Activated CD8-positive, alpha-beta memory T cell treated with anti-CD3 and anti-CD28 coated beads, Interleukin-2, amount 50 U/mL, for 48 hours (primary cell): ENCODE data around the gene SEC11C.
"Not testable (repeated sequence)": the region's sequence is repeated elsewhere in the genome, so short reads cannot be mapped to it uniquely, and the experiment has no call there.

ENCODE experiments used
- DNase-seq: peaks from one replicate; pipeline ENCODE4 v3.0.0-alpha.2; 2020

SEC11C gene

DNA sequence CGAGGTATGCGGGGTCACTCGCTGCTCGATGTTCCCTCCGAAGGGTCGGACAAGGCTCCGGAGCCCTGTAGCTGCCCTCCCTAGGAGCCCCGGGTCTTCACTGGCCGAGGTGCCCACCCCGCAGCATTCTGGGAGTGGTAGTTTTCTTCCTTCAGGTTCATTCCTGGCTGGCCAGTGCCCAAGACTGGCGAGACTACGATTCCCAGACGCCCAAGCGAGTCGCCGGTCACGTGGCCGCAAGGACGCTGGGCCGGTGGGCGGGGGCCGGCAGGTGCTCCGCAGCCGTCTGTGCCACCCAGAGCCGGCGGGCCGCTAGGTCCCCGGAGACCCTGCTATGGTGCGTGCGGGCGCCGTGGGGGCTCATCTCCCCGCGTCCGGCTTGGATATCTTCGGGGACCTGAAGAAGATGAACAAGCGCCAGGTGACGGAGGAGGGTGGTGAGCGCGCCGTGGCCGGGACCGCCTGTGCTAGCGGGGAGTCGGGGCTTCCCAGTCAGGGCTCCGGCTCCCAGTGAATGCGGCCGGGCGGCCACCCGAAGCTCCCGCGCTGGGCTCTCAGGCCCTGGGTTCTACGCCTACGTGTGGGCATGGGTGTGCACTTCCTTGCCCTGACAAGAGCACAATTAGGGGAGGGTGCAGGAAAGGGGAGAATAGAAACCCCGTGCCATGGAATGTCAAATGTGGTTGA is at the start of gene SEC11C:
TSS of gene SEC11C (plus strand) at position 270 of the 687 bp plus-strand sequence. CDS start at position 335, 65 bp downstream.
- DNase-seq, result peak; percentile 94

DNA sequence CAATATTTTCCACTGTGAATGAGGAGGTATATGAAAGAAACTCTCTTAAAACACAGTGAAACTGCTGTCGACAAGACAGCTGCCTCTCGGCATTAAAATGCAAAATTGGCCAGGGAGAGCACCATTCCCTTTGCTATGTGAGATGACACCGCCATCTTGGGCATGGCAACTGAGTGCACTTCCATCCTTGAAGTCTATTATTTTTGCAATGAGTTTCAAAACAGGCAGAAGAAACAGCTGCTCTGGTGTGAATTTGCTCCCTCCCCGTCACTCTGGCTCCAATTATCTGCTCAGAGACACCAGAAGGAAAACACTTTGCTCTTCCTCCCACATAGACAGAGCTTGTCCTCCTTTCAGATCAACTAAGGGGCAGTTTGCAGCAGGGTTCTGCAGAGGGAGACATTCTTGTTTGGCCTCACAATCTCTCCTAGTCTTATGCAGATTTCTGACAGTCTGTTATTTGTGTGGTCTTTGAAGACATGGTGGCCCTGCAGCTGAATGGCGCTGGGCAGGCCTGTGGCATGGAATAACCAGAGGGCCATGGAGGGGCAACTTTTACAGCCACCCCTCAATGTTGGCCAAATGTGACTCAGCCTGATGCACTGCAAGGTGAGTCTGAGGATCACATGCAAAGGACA is 48.6 kb upstream of the SEC11C start:
- DNase-seq, result no peak

DNA sequence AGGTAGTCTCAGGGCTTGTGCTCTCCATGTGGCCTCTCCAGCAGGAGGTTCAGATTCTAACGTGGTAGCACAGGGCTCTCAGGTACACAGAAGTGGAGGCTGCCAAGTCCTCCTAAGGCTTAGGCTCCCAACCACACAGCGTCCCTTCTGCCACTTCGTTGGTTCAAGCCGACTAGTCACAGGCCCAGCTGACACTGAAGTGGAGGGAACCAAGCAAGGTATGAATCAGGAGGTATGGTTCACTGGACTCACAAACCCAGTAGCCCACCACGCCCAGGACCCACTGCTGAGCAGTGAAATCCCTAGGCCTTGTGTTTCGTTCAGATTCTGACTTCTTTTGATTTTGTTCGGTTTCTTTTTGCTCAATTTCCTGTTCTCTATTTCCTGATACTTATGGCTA is 46.0 kb upstream of the SEC11C start:
- DNase-seq, result no peak

DNA sequence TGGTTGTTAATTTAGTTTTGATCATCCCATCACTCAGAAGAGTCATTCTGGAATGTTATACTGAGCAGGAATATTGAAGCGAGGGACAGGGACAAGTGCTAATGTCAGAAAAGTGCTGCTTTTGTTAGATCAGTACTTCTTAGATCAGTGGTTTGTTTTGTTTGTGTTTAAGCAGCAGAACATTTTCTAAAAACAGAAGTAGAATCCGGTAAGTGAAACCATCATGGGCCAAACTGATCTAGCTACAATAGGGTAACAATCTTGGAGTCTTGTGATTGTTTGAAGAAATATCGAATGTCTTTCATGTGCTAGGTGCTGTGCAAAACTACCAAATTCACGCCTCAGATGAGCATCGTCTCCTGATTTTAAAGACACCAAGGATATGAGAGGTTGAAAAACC is 45.1 kb upstream of the SEC11C start:
- no peak for DNase-seq

DNA sequence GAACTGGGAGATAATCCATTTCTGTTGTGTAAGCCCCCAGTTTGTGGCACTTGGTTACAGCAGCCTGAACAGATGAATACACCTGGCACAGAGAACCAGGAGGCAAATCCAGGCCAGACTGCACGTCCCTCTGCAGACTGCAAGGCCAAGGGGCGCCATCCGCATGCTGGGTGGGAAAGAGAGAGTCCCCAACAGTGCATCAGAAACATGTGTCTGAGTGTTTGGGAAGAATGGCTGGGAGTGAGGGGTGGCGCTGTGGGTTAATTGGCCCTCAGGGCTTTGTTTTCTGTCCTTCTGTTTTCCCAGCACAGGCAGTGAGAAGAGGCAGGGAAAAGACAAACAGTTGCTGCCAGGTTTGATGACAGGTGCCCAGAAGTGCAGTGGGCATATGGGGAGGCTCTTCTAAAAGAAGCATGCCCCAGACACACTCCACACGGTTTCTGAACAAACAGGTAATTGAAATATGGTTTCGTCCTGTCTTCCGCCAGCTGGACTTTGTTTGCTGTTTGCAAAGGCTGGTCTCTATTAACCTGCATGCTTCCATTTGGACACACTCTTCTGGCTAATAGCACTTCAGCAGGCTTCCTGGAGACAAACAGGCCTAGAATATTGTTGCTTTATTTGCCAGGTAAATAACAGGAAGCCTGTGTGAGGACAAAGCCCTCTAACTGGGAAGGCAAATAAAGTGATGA is 43.4 kb upstream of the SEC11C start:
- no peak for DNase-seq

DNA sequence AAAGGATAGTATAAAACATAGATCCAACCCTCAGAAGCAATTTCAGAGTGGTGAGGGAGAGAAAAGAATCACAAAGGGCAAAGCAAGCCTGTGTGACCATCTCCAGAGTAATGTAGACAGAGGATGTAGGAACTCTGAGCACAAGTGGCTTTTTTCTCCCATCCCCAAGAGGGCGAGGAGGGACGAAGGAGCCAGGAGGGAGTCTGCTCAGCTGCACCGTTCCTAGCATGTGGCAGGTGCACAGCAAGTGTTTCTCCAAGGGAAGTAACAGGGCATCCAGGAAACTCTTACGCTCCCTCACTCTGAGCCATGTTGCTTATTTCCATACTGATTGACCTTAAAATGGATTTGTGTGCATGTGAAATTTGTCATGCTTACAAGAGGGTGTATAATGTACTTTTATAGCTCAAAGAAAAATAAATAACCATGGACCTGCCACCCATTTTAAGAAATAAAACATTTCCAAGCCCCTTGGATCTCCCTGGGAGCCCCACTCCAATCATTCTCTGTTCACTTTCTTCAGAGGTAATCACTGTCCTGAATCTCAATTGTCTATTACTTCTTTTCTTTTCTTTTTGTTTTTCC is 37.8 kb upstream of the SEC11C start:
- DNase-seq, result no peak

GRCh38 chr18:59109375-59109774 is 30.3 kb upstream of the SEC11C start:
- no peak for DNase-seq

DNA sequence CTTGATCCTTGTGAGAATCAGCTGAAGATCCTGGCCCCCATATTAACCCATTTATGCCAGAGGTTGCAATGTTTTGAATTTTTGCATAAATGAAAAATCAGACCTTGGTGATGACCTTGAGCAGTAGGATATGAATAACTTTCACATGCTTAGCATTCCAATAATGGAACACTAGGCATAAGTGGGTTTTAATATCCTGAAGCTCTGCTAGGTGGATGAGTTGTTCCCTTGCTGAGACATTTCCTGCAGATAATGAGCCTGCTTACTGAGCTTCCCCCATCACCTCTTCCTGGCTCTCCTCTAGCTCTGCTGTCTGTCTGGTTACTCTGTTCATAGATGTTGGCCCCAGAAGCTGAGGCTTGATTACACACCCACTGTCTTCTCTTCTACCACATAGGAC is 25.5 kb upstream of the SEC11C start:
- DNase-seq, result no peak

- no peak for DNase-seq
Observed at GRCh38 chr18:59123588-59124369, 15.9 kb upstream of the SEC11C start.

GRCh38 chr18:59124370-59124704 is 15.3 kb upstream of the SEC11C start:
- no peak for DNase-seq

DNA sequence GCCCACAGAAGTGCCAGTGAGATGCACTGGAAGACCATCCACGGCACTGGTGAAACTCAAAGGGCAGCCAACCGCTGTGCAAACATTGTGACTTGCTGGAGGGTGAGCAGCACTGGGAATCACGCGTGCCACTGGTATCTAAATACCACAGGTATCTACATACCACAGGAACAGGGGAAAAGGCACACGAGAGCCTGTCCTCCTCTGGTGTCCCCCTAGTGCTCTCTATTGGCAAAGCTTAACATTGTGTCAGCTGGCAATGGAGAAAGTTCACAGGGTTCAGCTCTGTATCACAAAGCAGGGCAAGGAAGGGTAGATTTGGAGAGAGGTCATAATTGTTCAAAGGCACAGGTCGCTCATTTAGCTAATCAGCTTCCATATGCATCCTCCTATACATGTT is 12.6 kb upstream of the SEC11C start:
- no peak for DNase-seq

DNA sequence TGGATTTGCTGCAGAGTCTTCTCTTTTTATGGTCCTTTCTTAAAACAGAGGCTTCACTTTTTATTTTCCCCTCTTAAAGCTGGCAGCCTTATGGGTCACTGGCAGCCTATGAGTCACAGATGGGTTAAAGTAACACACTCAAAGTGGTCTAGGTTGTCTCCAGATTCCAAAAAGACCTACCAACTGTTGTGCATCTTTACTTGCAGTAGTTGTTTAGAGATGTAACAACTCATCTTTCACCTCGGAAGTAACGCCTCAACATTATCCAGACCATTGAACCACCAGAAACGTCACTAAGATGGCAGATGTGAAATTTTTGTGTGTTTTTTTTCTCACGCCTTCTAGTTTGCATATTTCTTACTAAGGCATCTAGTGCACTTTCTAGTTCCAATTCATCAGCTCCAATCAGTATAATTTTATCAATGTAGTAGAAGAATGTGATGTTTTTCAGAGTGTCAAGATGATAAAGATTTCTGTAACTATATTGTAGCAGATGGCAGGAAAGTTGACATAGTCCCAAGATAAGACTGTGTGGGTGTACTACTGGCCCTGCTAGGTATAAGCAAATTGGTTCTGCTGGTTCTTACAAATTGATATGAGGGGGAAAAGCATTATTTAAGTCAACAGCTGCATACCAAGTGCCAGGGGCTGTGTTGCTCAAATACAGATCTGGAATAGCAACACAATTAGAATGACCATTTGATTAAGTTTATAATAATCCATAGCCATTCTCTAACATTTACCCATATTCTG is 9.6 kb upstream of the SEC11C start:
- DNase-seq, result no peak

GRCh38 chr18:59132810-59133465 is 6.7 kb upstream of the SEC11C start:
- DNase-seq, result no peak

DNA sequence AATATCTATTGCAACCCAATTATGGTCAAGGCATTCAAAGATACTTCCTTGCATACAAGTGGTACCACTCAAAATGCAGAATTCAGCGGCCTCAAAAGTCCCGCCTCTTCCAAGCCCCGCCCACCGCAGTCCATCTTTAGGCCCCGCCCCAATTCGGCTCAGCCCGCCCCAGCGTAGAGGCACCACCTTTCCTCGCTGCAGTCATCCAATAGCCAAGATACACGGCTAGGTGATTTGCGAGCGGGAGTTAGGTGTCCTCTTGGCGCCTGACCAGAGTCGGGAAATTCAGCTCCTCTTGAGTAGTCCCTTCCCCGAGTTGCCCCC is 431 bp upstream of the SEC11C start:
- DNase-seq, result peak; percentile 94

DNA sequence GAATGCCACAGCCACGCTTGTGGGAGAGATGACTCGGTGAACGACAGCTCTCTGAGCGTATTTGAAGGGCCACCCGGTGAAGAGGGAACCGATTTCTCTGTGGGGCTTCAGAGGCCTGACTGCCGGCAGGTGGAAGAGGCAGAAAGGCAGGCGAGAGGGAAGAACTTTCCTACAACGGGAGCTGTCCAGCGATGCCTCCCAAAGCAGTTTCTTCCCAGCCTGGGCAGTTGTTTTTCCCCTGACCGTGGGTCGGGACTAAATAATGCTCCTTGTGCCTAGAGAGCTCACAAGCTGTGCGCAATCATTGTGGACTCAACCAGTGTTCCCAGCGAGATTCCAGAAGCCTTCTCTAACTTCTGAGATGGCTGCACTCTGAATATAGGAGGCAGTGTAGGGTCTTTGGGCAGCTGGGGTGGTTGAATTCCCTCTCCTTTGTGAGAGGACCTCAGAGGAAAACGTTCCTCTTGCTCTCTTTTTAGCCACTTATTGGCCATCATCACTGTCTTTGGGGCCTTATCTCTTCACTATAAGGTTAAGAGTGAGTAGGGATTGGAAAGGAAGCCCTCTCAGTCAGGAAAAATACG is 710 bp downstream of the SEC11C start:
- DNase-seq, result no peak

- DNase-seq, result no peak
Observed at GRCh38 chr18:59141294-59142068, 1.8 kb downstream of the SEC11C start.

GRCh38 chr18:59142274-59142673 is 2.6 kb downstream of the SEC11C start:
- DNase-seq, result no peak

GRCh38 chr18:59142800-59143416 is 3.2 kb downstream of the SEC11C start:
- not testable (repeated sequence) for DNase-seq

- no peak for DNase-seq
Observed at GRCh38 chr18:59143441-59143840, 3.8 kb downstream of the SEC11C start.

GRCh38 chr18:59144483-59144882 is 4.8 kb downstream of the SEC11C start:
- no peak for DNase-seq
